Measurements from ENCODE around the gene C19orf81.

Gene C19orf81

DNA sequence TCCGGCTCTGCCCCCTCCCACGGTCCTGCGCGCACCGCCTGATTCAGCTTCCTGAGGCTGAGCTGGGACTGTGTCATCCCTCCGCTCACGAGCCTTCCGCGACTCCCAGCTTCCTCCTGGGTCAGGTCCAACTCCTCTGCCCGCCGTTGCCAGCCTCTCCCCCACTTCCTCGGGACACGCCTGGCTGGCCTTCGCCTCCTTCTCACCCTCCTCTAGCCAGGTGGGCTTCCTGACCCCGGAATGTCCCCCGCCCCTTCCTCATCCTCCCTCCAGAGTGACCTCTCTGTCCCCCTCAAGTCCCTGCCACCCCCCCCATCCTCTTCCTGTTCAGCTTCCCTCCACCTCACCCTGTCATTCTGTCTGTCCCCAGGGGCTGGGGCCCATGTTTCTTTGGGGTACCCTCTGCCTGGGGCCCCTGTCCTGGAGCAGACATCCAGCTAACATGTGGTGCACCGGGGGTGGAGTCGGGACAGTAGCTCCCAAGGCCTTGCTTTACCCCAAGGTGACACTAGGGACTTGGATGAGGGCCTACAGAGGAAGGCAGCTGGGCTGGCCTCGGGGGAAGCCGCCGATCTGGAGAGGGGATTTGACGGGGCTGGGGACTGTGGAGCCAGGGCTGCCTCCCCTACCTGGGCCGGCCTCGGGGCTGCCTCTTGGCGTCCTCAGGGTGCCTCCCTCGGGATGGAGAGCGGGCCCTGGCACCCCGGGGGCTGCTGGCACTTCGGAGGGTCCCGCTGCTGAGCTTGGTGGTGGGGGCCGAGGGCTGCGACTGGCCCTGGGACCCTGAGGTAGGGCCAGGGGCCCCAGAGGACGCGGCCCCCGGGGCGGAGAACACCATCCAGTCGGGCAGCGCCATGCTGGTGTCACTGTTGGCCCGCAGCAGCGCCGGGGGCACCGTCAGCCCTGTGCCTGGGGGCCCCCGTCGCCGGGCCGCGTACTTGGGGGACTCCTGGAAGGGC is 53.9 kb downstream of the C19orf81 start:
- TF ChIP-seq CTCF (IDR thresholded peaks at IDR 0.05; ENCODE audit: low read depth, low read length, missing control alignments): no peak
- in situ Hi-C loops (cut with HindIII; ENCODE audit: low sequenced_read_pairs): no loop called here
- H3K4me3 ChIP-seq (ENCODE audit: low read depth, low read length): no peak overlapping the region
- DNase-seq (ENCODE audit: low read depth): no peak

GRCh38 chr19:50703915-50704796 is 54.9 kb downstream of the C19orf81 start:
- in situ Hi-C loops (cut with HindIII; ENCODE audit: low sequenced_read_pairs): no loop called here
- TF ChIP-seq CTCF (IDR thresholded peaks at IDR 0.05; ENCODE audit: low read depth, low read length, missing control alignments): no peak
- DNase-seq (ENCODE audit: low read depth): no peak
- H3K4me3 ChIP-seq (ENCODE audit: low read depth, low read length): no peak overlapping the region

- DNase-seq (ENCODE audit: low read depth): no peak
- in situ Hi-C loops (cut with HindIII; ENCODE audit: low sequenced_read_pairs): no loop called here
- TF ChIP-seq CTCF (IDR thresholded peaks at IDR 0.05; ENCODE audit: low read depth, low read length, missing control alignments): peak; percentile 72
These were observed 56.3 kb downstream of the C19orf81 start for GRCh38 chr19:50705422-50706019.

DNA sequence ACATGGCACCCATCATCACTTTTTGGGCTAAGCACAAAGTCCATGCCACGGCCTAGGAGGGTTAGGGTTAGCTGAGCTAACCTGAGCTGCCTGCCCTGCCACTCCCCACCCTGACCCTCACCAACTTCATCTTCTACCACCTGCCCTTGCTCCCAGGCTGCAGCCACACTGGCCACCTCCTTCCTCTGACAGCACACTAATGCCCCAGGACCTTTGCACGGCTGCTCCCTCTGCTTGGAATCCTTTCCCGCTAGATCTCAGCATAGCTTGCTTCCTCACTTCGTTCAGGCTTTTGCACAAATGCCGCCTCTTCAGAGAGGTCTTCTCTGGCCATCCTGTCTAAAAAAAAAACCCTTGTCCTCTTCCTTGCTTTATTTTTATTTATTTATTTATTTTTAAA is 57.1 kb downstream of the C19orf81 start:
- TF ChIP-seq CTCF (IDR thresholded peaks at IDR 0.05; ENCODE audit: low read depth, low read length, missing control alignments): no peak
- no peak for DNase-seq (ENCODE audit: low read depth)
- in situ Hi-C loops (cut with HindIII; ENCODE audit: low sequenced_read_pairs): no loop called here

More at GRCh38 chr19:50705422-50706019, 56.3 kb downstream of the C19orf81 start:
- no peak overlapping the region for H3K4me3 ChIP-seq (ENCODE audit: low read depth, low read length)

DNA sequence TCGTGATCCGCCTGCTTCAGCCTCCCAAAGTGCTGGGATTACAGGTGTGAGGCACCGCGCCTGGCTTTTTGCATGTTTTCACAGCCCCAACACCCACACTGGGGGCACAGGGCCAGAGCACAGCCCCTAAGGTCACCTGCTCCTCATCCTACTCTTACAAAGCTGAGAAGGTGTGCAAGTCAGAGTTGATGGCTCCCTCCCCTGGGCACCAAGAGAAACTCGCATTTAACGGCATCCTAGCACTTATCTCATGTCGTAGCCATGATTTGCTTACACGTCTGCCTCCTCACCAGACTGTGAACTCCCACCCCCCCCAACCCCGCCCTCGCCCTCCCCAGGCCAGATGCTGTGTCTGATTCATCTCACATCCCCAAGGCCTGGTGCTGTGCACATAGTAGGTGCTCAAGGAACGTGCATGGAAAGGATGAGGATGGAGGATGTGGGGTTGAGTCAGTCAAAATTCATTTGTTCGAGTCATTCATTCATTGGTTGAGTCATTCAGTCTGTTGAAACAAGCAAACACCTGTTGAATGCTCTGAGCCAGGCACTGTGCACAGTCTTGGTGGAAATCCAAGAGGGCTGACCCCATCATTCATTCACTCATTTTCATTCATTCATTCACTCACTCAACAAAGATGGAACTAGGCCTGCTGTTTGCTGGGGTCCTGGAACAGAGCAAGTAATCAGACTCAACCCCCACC is 59.1 kb downstream of the C19orf81 start:
- in situ Hi-C loops (cut with HindIII; ENCODE audit: low sequenced_read_pairs): no loop called here
- no peak for TF ChIP-seq CTCF (IDR thresholded peaks at IDR 0.05; ENCODE audit: low read depth, low read length, missing control alignments)
- no peak for DNase-seq (ENCODE audit: low read depth)
- H3K4me3 ChIP-seq (ENCODE audit: low read depth, low read length): no peak overlapping the region

More for the DNA sequence above, 57.1 kb downstream of the C19orf81 start:
- no peak overlapping the region for H3K4me3 ChIP-seq (ENCODE audit: low read depth, low read length)

All from astrocyte of the cerebellum (primary cell).